Measurements from ENCODE around the gene FCRL6. TPM values are rescaled to one million over a fixed set of nuclear protein-coding genes. Genes with fewer than 3 reads are reported as not detected.

FCRL6 gene
- total RNA-seq, 1 experiment from 2014 or later = not detected

GRCh38 chr1:159828176-159828575 lies 26.0 kb downstream of the FCRL6 start:
- H3K4me1 ChIP-seq (ENCODE audit: control insufficient read depth, insufficient read depth, low read length) = no peaks in the 10 kb centered on the region
- intact Hi-C loops (cut with micrococcal nuclease; ENCODE audit: unreplicated experiment) = no loop called here
- BruUV-seq (replicated peaks) = no TSS peak
- H3K27me3 ChIP-seq (ENCODE audit: control insufficient read depth, insufficient read depth, low read length) = peaks cover 3% of the 10 kb centered on the region; the same call in 1 of the 2 replicates
- ATAC-seq (no peak), DNase-seq (ENCODE audit: low read depth, low spot score) (no peak)
- H3K4me3 ChIP-seq (ENCODE audit: low read depth in 2 of 2, low read length in 2 of 2) = no peak overlapping the region
- in situ Hi-C loops (cut with HindIII; ENCODE audit: low pct_unique_long_range_greater_than_20kb, low sequenced_read_pairs) = no loop called here
- H3K27ac ChIP-seq (ENCODE audit: low read length) = no peak overlapping the region
- no peaks in the 10 kb centered on the region for H3K36me3 ChIP-seq (ENCODE audit: control insufficient read depth, insufficient read depth, low read length)
- H3K9me3 ChIP-seq (ENCODE audit: control insufficient read depth, insufficient read depth, low read depth, low read length) = no peaks in the 10 kb centered on the region
- TF ChIP-seq CTCF (IDR thresholded peaks at IDR 0.05) (no peak), SIN3A (IDR thresholded peaks at IDR 0.05; ENCODE audit: borderline replicate concordance, insufficient read depth, low read depth, low read length) (no peak), REST (IDR thresholded peaks at IDR 0.05; ENCODE audit: insufficient read depth in 1 of 2, low read depth in 2 of 2, low read length in 1 of 2) (no peak), POLR2AphosphoS5 (IDR thresholded peaks at IDR 0.05; ENCODE audit: low read depth, low read length) (no peak), TCF7L2 (IDR thresholded peaks at IDR 0.05; ENCODE audit: low read depth, low read length) (no peak)
- POLR2A ChIA-PET = no interaction called here
- CTCF ChIA-PET = no interaction called here

- Histone ChIP-seq H3K36me3 (ENCODE audit: control insufficient read depth, insufficient read depth, low read length) (no peaks in the 10 kb centered on the region), H3K9me3 (ENCODE audit: control insufficient read depth, insufficient read depth, low read depth, low read length) (no peaks in the 10 kb centered on the region), H3K27me3 (ENCODE audit: control insufficient read depth, insufficient read depth, low read length) (peaks cover 2% of the 10 kb centered on the region; the same call in 1 of the 2 replicates), H3K27ac (ENCODE audit: low read length) (no peak overlapping the region), H3K4me3 (ENCODE audit: low read depth in 2 of 2, low read length in 2 of 2) (no peak overlapping the region), H3K4me1 (ENCODE audit: control insufficient read depth, insufficient read depth, low read length) (no peaks in the 10 kb centered on the region)
- BruUV-seq (replicated peaks) = no TSS peak
- TF ChIP-seq TCF7L2 (IDR thresholded peaks at IDR 0.05; ENCODE audit: low read depth, low read length) (no peak), SIN3A (IDR thresholded peaks at IDR 0.05; ENCODE audit: borderline replicate concordance, insufficient read depth, low read depth, low read length) (no peak), CTCF (IDR thresholded peaks at IDR 0.05) (no peak), REST (IDR thresholded peaks at IDR 0.05; ENCODE audit: insufficient read depth in 1 of 2, low read depth in 2 of 2, low read length in 1 of 2) (no peak), POLR2AphosphoS5 (IDR thresholded peaks at IDR 0.05; ENCODE audit: low read depth, low read length) (no peak)
- ATAC-seq = no peak
- ChIA-PET POLR2A (no interaction called here), CTCF (interaction anchor here (1.5 kb wide), 1 partner anchor 30 kb away, joined by 3 read pairs; no protein-coding TSS in a partner anchor)
- DNase-seq (ENCODE audit: low read depth, low spot score) = no peak
- intact Hi-C loops (cut with micrococcal nuclease; ENCODE audit: unreplicated experiment) = no loop called here
- in situ Hi-C loops (cut with HindIII; ENCODE audit: low pct_unique_long_range_greater_than_20kb, low sequenced_read_pairs) = no loop called here
Observed at GRCh38 chr1:159828581-159829272, 26.6 kb downstream of the FCRL6 start.
